Right lobe of liver (tissue), 6 donors: ENCODE measurements around the gene STK33. TPM values are rescaled to one million over a fixed set of nuclear protein-coding genes. Genes with fewer than 3 reads are reported as not detected.

Experiments used
- ATAC-seq, 4 donors: fragments of 200-7000 bp; cut with Tn5 transposase; one replicate each; pipeline ENCODE4 v1.9.1; 2020; ENCODE audit warnings: mild to moderate bottlenecking in 4 of 4, moderate library complexity in 4 of 4
- DNase-seq, 3 donors: peaks; one replicate each; pipeline ENCODE4 v3.0.0-alpha.2; 2020
- H3K27ac ChIP-seq, 3 donors: fragments of 200-600 bp; one replicate each; pipeline ENCODE4 v1.8.0; 2022
- H3K27me3 ChIP-seq, 2 donors: fragments of 200-600 bp; one replicate each; pipeline ENCODE4 v1.8.0; 2022
- H3K36me3 ChIP-seq, 4 donors: fragments of 200-600 bp; sonication (generic) in 1 of 4; one replicate each; pipeline versions ENCODE4 v1.5.1 to v1.8.0; 2017 to 2022; ENCODE audit warnings: control low read depth in 1 of 4
- H3K4me1 ChIP-seq, 4 donors: fragments of 200-600 bp; sonication (generic) in 1 of 4; one replicate each; pipeline versions ENCODE4 v1.5.1 to v1.8.0; 2017 to 2022; ENCODE audit warnings: control low read depth in 1 of 4
- H3K4me3 ChIP-seq, 3 donors: fragments of 200-600 bp; one replicate each; pipeline ENCODE4 v1.8.0; 2022
- H3K9me3 ChIP-seq, 4 donors: fragments of 200-600 bp; sonication (generic) in 1 of 4; one replicate each; pipeline versions ENCODE4 v1.5.1 to v1.8.0; 2017 to 2022; ENCODE audit warnings: control low read depth in 1 of 4
- CTCF ChIP-seq, 4 donors: fragments of 200-600 bp in 3 of 4; fragments of 450-650 bp in 1 of 4; IDR thresholded peaks; one replicate each; pipeline versions ENCODE4 v1.5.1 to v1.8.0; 2016 to 2022; ENCODE audit warnings: antibody characterized with exemption in 4 of 4, mild to moderate bottlenecking in 2 of 4
- POLR2A ChIP-seq: fragments of 450-650 bp; IDR thresholded peaks from one replicate; pipeline ENCODE4 v1.6.1; 2017; ENCODE audit warnings: antibody characterized with exemption, mild to moderate bottlenecking
- WGBS: methylation state at CpG from one replicate; pipeline ENCODE4 v1.1.6; 2018; ENCODE audit warnings: low coverage, low lambda C conversion rate; ENCODE audit not compliant: insufficient coverage; ENCODE audit errors: missing lambda C conversion rate; 5-methylcytosine and 5-hydroxymethylcytosine counted together
- intact Hi-C, 2 donors: fragments of 100-400 bp; cut with DNase I; formaldehyde crosslinking; loops; one replicate each; pipeline versions ENCODE4 v1.11.2 to v1.14.1; 2022
- total RNA-seq, 6 experiments: library from RNA; depleted of rRNA in 2 of 6; stranded (reverse); fragments of >200 nt in 2 of 6; fragmentation: NEBNext Ultra II Directional in 3 of 6; extraction: Animal tissue kit (Norgen Biotek cat#: 25700) in 3 of 6; gene quantifications; one replicate each; pipeline versions ENCODE4 v1.1.0 to v1.2.4, GENCODE V29; 2016 to 2023
- donor health status: DM: no; HTN: yes; CAD: no.
- donor health status: DM: no; HTN: no; CAD: no.
- donor health status: DM: no; HTN: no; CAD: no.
- donor health status: DM: no; HTN: yes; CAD: no.
- donor health status: DM: no; HTN: yes; CAD: no.

Gene STK33
- total RNA-seq, 6 experiments from 2014 or later, result 0.12 to 1.1 (median 0.42) TPM; not detected in 2

GRCh38 chr11:8368194-8368593, 225.8 kb downstream of the STK33 start:
- TF ChIP-seq CTCF (IDR thresholded peaks at IDR 0.05), result no peak
- TF ChIP-seq POLR2A, result no peak
- intact Hi-C loops, result no loop called here
- Histone ChIP-seq H3K27me3 (no peaks in the 10 kb centered on the region), H3K36me3 (no peaks in the 10 kb centered on the region), H3K4me3 (no peak overlapping the region), H3K27ac (no peak overlapping the region), H3K4me1 (no peaks in the 10 kb centered on the region), H3K9me3 (no peaks in the 10 kb centered on the region)
- ATAC-seq, result no peak
- 51% methylated on average over 4 of the region's 7 CpGs for WGBS
- DNase-seq, result no peak

GRCh38 chr11:8366316-8366715, 227.7 kb downstream of the STK33 start:
- DNase-seq (no peak), ATAC-seq (no peak)
- Histone ChIP-seq H3K27ac (no peak overlapping the region), H3K4me3 (no peak overlapping the region), H3K9me3 (no peaks in the 10 kb centered on the region), H3K36me3 (no peaks in the 10 kb centered on the region), H3K4me1 (no peaks in the 10 kb centered on the region), H3K27me3 (no peaks in the 10 kb centered on the region)
- intact Hi-C loops, result no loop called here
- 0% methylated on average over 1 of the region's 6 CpGs for WGBS
- TF ChIP-seq POLR2A (no peak), CTCF (IDR thresholded peaks at IDR 0.05) (no peak)

- H3K27ac ChIP-seq, result no peak overlapping the region
- ATAC-seq, result no peak
- TF ChIP-seq CTCF (IDR thresholded peaks at IDR 0.05) (no peak), POLR2A (no peak)
- H3K36me3 ChIP-seq, result no peaks in the 10 kb centered on the region
- intact Hi-C loops, result no loop called here
- H3K4me3 ChIP-seq, result no peak overlapping the region
- no peaks in the 10 kb centered on the region for H3K4me1 ChIP-seq
- no peaks in the 10 kb centered on the region for H3K27me3 ChIP-seq
- no peaks in the 10 kb centered on the region for H3K9me3 ChIP-seq
- WGBS, result 47% methylated on average over 9 of the region's 11 CpGs
- no peak for DNase-seq
Observed at GRCh38 chr11:8365216-8365941, 228.6 kb downstream of the STK33 start.

GRCh38 chr11:8363921-8364320, 230.1 kb downstream of the STK33 start:
- Histone ChIP-seq H3K36me3 (no peaks in the 10 kb centered on the region), H3K27ac (no peak overlapping the region), H3K9me3 (no peaks in the 10 kb centered on the region), H3K27me3 (no peaks in the 10 kb centered on the region), H3K4me1 (no peaks in the 10 kb centered on the region), H3K4me3 (no peak overlapping the region)
- intact Hi-C loops, result no loop called here
- no peak for TF ChIP-seq POLR2A
- TF ChIP-seq CTCF (IDR thresholded peaks at IDR 0.05), result no peak
- no peak for DNase-seq
- 44% methylated on average over 15 of the region's 15 CpGs for WGBS
- no peak for ATAC-seq
